Measurements from ENCODE around the gene BACE1. TPM values are rescaled to one million over a fixed set of nuclear protein-coding genes. Genes with fewer than 3 reads are reported as not detected.

BACE1 gene
- total and polyA plus RNA-seq, 4 donors, result 7.3 to 21.8 (median 14.1) TPM

DNA sequence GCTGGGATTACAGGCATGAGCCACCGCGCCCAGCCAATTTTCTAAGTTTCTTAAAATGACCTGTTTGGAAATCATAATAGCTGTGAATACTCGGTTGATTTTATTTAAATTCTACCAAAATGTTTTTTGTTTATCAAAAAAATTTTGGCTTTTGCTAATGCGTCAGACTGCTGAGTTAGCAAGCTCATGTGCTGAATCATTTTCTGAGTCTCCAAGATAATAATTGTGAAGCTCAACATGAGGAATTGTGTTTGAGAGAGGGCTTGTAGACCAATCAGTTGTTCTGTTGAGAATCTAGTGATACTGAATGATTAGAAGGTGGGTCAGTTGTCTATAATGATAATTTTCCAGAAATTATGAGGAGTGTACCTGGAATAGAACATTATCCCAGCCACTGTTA, 67.7 kb downstream of the BACE1 start:
- WGBS, result 95% methylated on average over 4 of the region's 4 CpGs
- Histone ChIP-seq H3K9me3 (ENCODE audit: control insufficient read depth in 4 of 4, low read length in 3 of 4) (no peaks in the 10 kb centered on the region), H3K27me3 (ENCODE audit: control insufficient read depth in 4 of 4, insufficient read depth in 4 of 4, low read length in 3 of 4) (no peaks in the 10 kb centered on the region), H3K4me1 (ENCODE audit: control insufficient read depth in 4 of 4, insufficient read depth in 4 of 4, low read length in 3 of 4) (no peaks in the 10 kb centered on the region), H3K4me3 (ENCODE audit: low read depth in 1 of 3, low read length in 3 of 3) (no peak overlapping the region), H3K9ac (ENCODE audit: low read depth in 1 of 2, low read length in 2 of 2) (no peak overlapping the region), H3K27ac (ENCODE audit: low read depth in 1 of 2, low read length in 2 of 2) (no peak overlapping the region), H3K36me3 (ENCODE audit: control insufficient read depth in 4 of 4, insufficient read depth in 3 of 4, low read depth in 1 of 4, low read length in 3 of 4) (peaks cover 9 to 48% (median 33%) of the 10 kb centered on the region in 4 donors)
- TF ChIP-seq FOXA2 (IDR thresholded peaks at IDR 0.05), result no peak
- TF ChIP-seq GABPA (IDR thresholded peaks at IDR 0.05 in 1 of 2, conservative IDR thresholded peaks at IDR 0.05 in 1 of 2), result no peak
- TF ChIP-seq, protein P1, sequence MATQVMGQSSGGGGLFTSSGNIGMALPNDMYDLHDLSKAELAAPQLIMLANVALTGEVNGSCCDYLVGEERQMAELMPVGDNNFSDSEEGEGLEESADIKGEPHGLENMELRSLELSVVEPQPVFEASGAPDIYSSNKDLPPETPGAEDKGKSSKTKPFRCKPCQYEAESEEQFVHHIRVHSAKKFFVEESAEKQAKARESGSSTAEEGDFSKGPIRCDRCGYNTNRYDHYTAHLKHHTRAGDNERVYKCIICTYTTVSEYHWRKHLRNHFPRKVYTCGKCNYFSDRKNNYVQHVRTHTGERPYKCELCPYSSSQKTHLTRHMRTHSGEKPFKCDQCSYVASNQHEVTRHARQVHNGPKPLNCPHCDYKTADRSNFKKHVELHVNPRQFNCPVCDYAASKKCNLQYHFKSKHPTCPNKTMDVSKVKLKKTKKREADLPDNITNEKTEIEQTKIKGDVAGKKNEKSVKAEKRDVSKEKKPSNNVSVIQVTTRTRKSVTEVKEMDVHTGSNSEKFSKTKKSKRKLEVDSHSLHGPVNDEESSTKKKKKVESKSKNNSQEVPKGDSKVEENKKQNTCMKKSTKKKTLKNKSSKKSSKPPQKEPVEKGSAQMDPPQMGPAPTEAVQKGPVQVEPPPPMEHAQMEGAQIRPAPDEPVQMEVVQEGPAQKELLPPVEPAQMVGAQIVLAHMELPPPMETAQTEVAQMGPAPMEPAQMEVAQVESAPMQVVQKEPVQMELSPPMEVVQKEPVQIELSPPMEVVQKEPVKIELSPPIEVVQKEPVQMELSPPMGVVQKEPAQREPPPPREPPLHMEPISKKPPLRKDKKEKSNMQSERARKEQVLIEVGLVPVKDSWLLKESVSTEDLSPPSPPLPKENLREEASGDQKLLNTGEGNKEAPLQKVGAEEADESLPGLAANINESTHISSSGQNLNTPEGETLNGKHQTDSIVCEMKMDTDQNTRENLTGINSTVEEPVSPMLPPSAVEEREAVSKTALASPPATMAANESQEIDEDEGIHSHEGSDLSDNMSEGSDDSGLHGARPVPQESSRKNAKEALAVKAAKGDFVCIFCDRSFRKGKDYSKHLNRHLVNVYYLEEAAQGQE (IDR thresholded peaks at IDR 0.05), result no peak
- no peak for DNase-seq (ENCODE audit: low spot score)

DNA sequence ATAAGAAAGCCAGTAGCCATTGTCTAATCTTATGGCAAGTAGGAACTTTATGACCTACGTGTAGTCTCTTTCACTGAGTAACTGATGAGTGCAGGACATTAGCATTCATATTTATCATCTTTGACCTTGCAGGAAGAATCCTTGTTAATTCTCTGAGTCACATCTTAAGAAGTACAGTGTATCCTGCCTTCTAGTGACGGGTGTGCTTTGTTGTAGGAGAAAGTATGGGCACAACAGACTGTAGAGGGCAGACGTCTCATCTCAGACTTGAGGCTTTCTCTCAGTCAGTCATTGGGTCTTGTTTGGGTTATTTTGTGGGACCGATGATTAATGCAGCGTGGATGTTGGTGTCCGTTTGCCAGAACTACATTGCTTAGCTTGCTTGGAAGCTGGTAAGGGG, 76.8 kb downstream of the BACE1 start:
- Histone ChIP-seq H3K9ac (ENCODE audit: low read depth in 1 of 2, low read length in 2 of 2) (no peak overlapping the region), H3K4me1 (ENCODE audit: control insufficient read depth in 4 of 4, insufficient read depth in 4 of 4, low read length in 3 of 4) (no peaks in the 10 kb centered on the region), H3K27ac (ENCODE audit: low read depth in 1 of 2, low read length in 2 of 2) (no peak overlapping the region), H3K27me3 (ENCODE audit: control insufficient read depth in 4 of 4, insufficient read depth in 4 of 4, low read length in 3 of 4) (no peaks in the 10 kb centered on the region), H3K4me3 (ENCODE audit: low read depth in 1 of 3, low read length in 3 of 3) (no peak overlapping the region), H3K36me3 (ENCODE audit: control insufficient read depth in 4 of 4, insufficient read depth in 3 of 4, low read depth in 1 of 4, low read length in 3 of 4) (peaks cover 2 to 26% (median 13%) of the 10 kb centered on the region in 4 donors), H3K9me3 (ENCODE audit: control insufficient read depth in 4 of 4, low read length in 3 of 4) (no peaks in the 10 kb centered on the region)
- WGBS, result 91% methylated on average over 6 of the region's 6 CpGs
- no peak for DNase-seq (ENCODE audit: low spot score)
- TF ChIP-seq HNF4A (conservative IDR thresholded peaks at IDR 0.05) (no peak), JUND (IDR thresholded peaks at IDR 0.05) (no peak), YY1 (IDR thresholded peaks at IDR 0.05) (no peak), NR2F2 (IDR thresholded peaks at IDR 0.05) (no peak), SP1 (IDR thresholded peaks at IDR 0.05) (no peak), RAD21 (IDR thresholded peaks at IDR 0.05) (no peak), RXRA (IDR thresholded peaks at IDR 0.05) (no peak), FOXA1 (IDR thresholded peaks at IDR 0.05) (no peak), HNF4G (IDR thresholded peaks at IDR 0.05) (no peak), MAX (IDR thresholded peaks at IDR 0.05) (no peak), CTCF (IDR thresholded peaks at IDR 0.05; ENCODE audit: low read depth, low read length, missing input control) (no peak), GABPA (IDR thresholded peaks at IDR 0.05 in 1 of 2, conservative IDR thresholded peaks at IDR 0.05 in 1 of 2) (no peak), FOXA2 (IDR thresholded peaks at IDR 0.05) (no peak), EGR1 (IDR thresholded peaks at IDR 0.05; ENCODE audit: low read depth in 2 of 2) (no peak), TAF1 (conservative IDR thresholded peaks at IDR 0.05) (no peak)
- TF ChIP-seq, protein P1 (IDR thresholded peaks at IDR 0.05), result no peak
- TF ChIP-seq, protein P2, sequence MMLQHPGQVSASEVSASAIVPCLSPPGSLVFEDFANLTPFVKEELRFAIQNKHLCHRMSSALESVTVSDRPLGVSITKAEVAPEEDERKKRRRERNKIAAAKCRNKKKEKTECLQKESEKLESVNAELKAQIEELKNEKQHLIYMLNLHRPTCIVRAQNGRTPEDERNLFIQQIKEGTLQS (IDR thresholded peaks at IDR 0.05), result no peak
- TF ChIP-seq, protein P3, sequence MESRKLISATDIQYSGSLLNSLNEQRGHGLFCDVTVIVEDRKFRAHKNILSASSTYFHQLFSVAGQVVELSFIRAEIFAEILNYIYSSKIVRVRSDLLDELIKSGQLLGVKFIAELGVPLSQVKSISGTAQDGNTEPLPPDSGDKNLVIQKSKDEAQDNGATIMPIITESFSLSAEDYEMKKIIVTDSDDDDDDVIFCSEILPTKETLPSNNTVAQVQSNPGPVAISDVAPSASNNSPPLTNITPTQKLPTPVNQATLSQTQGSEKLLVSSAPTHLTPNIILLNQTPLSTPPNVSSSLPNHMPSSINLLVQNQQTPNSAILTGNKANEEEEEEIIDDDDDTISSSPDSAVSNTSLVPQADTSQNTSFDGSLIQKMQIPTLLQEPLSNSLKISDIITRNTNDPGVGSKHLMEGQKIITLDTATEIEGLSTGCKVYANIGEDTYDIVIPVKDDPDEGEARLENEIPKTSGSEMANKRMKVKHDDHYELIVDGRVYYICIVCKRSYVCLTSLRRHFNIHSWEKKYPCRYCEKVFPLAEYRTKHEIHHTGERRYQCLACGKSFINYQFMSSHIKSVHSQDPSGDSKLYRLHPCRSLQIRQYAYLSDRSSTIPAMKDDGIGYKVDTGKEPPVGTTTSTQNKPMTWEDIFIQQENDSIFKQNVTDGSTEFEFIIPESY (IDR thresholded peaks at IDR 0.05), result no peak
